GM21360 (cell line): Measurements from ENCODE around the gene TEX101.
"Not testable (repeated sequence)": the region's sequence is repeated elsewhere in the genome, so short reads cannot be mapped to it uniquely, and the experiment has no call there.

Source experiments
- ATAC-seq: cut with Tn5 transposase; IDR thresholded peaks from one replicate; pipeline ENCODE4 v1.9.1; 2021; ENCODE audit warnings: mild to moderate bottlenecking, moderate library complexity; ENCODE audit not compliant: unreplicated experiment

TEX101 gene, protein sequence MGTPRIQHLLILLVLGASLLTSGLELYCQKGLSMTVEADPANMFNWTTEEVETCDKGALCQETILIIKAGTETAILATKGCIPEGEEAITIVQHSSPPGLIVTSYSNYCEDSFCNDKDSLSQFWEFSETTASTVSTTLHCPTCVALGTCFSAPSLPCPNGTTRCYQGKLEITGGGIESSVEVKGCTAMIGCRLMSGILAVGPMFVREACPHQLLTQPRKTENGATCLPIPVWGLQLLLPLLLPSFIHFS

DNA sequence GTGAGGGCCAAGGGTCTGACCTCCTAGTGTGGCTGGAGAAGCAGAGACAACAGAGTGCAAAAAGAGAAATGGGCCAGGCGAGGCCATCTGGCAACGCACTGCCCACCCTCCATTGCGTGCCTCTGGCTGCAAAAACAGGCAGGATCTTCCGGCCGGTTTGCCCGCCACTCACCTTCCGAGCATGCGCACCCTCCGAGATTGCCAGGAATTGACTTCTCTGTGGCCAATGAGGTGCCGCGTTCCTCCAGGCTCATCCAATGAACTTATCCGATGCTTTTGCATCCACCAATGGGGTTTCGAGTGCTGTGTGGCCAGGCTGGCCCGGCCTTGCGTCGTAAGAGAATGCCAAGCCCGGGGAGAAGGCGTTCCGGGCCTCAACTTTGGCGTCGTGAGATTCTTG is at the start of gene TEX101:
TSS of gene TEX101 (plus strand) at position 337 of the 400 bp plus-strand sequence. CDS start 1,030 bp downstream, outside the sequence.
- ATAC-seq = no peak

GRCh38 chr19:43365677-43366076 is 49.0 kb upstream of the TEX101 start:
- not testable (repeated sequence) for ATAC-seq

DNA sequence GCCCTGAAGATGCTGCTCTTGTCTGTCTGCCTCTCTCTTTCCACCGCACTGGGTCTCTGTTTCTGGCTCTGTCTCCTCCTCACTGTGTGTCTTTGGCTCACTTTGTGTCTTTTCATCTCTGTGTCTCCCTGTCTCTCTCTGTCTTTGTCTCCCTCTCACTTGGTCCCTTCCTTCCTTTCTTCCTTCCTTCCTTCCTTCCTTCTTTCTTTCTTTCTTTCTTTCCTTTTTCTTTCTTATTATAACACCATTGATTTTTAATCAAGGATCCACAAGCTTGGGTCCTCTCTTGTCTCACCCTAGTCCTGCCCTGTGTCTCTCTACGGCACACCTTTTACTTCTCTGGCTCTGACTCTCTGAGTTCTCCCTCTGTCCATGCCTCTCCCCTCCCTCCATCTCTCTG is 46.9 kb upstream of the TEX101 start:
- no peak for ATAC-seq

GRCh38 chr19:43368897-43369296 is 45.8 kb upstream of the TEX101 start:
- ATAC-seq = not testable (repeated sequence)

DNA sequence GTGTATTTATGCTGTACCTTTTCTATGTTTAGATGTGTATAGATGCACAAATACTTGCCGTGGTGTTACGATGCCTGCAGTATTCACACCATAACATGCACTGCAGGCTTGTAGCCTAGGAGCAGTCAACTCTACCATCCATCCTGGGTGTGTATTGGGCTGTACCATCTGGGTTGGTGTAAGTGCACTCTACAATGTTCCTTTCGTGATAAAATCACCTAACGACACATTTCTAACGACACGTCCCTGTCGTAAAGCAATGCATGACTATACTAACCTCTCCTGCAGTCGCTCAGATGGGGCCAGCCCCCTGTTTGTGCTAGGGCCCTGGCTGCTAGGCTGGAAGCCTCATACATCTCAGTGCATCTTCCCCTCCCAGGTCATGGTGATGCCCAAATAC is 42.8 kb upstream of the TEX101 start:
- ATAC-seq = no peak

DNA sequence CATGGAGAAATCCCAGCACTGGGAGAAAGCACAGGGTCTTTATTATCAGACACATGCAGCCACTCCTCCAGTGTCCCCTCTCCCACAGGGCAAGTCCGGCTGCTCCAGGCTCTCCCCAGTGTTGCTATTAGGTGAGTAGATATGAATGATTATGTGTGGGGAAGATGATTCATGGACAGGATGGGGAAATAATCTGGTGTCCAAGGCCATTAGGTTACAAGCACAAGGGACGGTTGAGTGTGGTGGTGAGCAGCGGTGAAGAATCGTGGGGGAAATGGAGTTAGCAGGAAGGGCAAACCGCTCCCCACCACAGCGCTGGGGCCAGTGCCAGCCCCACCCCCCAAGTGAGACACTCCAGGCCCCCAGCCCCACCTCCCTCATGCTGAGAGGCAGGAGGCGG is 42.2 kb upstream of the TEX101 start:
- ATAC-seq = no peak

DNA sequence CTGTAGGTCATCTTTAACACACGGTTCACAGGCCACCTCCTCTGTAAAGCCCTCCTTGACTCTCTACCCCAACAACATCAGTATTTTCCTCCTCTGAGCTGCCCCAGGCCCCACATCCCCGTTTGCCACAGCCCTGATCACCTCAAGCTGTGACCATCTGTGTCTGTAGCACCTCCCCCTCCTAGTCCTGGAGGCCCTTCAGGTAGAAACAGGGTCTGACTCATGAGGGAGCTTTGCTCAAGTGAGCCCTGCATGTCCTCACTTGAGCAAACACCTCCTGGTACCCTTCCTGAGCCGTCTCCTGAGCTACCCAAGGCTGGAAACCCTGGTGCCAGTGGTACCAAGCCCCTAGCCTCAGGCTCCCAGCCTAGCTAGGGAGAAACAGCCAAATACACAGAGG is 37.1 kb upstream of the TEX101 start:
- ATAC-seq = not testable (repeated sequence)

- ATAC-seq = no peak
Measured at GRCh38 chr19:43380008-43380407, 34.7 kb upstream of the TEX101 start.

- no peak for ATAC-seq
Measured at GRCh38 chr19:43380771-43381386, 33.8 kb upstream of the TEX101 start.

- ATAC-seq = not testable (repeated sequence)
Measured at GRCh38 chr19:43382586-43383216, 32.0 kb upstream of the TEX101 start.

DNA sequence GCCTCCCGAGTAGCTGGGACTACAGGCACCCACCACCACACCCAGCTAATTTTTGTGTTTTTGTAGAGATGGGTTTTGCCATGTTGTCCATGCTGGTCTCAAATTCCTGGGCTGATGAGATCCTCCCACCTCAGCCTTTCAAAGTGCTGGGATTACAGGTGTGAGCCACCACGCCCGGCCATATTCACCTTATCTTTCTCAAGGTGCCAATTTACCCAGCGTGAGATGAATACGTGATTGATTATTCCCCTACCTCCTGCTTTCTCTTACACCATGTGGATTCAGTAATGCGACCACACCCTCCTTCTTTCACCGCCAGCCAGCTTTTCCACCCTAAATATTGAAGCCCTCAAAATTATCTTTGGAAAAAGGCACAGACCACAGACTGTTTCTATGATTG is 31.4 kb upstream of the TEX101 start:
- ATAC-seq = not testable (repeated sequence)

- ATAC-seq = not testable (repeated sequence)
Measured at GRCh38 chr19:43383759-43384158, 30.9 kb upstream of the TEX101 start.

DNA sequence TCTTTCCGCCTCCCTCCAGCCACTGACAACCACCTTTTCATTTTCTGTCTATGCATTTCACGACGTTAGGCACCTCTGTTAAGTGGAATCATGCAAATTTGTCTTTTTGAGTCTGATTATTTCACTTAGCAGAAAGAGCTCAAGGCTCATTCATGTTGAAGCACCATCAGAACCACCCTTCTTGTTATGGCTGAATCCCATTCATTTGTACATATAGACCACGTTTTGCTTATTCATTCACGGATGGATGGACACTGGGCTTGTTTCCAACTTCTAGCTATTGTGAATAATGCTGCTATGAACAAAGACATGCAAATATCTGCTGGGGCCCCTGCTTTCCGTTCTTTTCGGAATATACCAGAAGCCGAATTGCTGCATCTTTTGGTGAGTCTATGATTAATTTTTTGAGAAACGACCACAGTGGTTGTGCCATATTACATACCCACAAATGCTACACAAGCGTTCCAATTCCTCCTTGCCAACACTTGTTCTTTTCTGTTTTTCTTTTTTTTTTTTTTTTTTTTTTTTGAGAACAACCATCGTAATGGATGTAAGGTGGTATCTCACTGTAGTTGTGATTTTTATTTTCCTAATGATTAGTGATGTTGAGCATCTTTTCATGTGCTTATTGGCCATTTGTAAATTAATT is 23.7 kb upstream of the TEX101 start:
- ATAC-seq = not testable (repeated sequence)

- not testable (repeated sequence) for ATAC-seq
Measured at GRCh38 chr19:43391552-43391935, 23.1 kb upstream of the TEX101 start.

DNA sequence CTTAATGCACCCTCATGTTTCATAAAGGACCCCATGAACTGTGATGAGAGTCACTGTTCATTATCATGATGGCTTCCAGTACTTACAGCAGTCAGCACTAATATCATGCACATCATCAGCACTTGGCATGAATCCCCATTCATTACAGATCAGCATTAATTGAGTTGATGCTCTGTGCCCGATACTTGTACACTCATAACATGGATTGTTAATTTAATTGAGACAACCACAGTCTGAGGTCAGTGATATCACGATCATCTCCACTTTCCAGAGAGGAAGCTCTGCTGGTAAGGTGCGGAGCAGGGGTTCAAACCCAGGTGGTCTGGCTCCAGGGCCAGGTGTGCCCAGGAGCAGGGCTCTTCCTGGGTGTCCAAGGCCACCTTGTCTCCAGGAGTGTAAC is 21.2 kb upstream of the TEX101 start:
- ATAC-seq = not testable (repeated sequence)

DNA sequence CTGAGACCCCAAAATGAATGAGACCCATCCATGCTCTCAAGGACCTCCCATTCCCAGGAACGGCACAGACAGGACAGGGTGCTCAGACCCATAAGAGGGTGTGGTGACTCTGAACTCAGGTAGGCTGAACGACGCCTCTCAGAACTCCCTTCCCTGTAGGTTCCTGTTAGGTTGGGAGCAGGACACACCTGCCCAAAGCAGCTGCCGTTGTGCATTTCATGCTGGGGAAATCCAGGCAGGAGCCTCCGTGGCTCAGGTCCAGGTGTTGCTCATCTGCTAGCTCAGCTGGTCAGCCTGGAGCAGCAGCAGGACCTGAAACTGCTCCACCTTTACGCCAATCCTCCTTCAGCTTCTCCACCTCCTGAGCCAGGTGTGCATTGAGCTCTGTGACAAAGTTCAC is 19.1 kb upstream of the TEX101 start:
- ATAC-seq = no peak

- ATAC-seq = no peak
Measured at GRCh38 chr19:43406297-43406696, 8.4 kb upstream of the TEX101 start.

GRCh38 chr19:43407416-43408005 is 7.2 kb upstream of the TEX101 start:
- no peak for ATAC-seq

- ATAC-seq = no peak
Measured at GRCh38 chr19:43408043-43408442, 6.6 kb upstream of the TEX101 start.

- ATAC-seq = no peak
Measured at GRCh38 chr19:43409415-43409814, 5.3 kb upstream of the TEX101 start.

DNA sequence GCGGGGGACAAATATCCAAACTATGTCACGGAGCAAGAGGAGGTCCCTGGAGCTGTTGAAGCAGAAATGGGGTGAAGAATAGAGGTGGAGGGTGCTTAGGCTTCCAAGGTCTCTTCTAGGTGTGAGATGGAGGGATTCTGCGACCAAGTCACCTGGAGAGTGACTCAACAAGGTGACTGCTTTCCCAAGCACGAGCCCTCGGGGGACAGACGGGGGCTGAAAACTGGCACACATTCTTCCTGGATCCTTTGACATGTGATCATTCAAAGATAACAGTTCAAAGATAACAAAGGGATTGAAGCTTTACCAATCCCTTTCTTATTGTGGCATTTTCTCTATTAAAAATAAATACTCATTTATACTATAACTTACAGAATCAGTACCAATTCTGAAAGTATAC is 2.2 kb upstream of the TEX101 start:
- ATAC-seq = no peak
